ENCODE results near the gene OTUD5. TPM values are rescaled to one million over a fixed set of nuclear protein-coding genes. Genes with fewer than 3 reads are reported as not detected.

Gene OTUD5
- total and polyA plus RNA-seq, 2 experiments from 2014 or later, result 27.0 to 43.4 TPM

GRCh38 chrX:48902135-48902534 lies 55.3 kb downstream of the OTUD5 start:
- Histone ChIP-seq H3K36me3 (ENCODE audit: low read depth) (no peaks in the 10 kb centered on the region), H3F3A (ENCODE audit: insufficient read depth) (no peaks in the 10 kb centered on the region), H3K27ac (no peak overlapping the region), H3K9me3 (ENCODE audit: low read depth) (no peaks in the 10 kb centered on the region), H4K20me1 (ENCODE audit: insufficient read depth) (no peaks in the 10 kb centered on the region), H3K4me2 (ENCODE audit: unreplicated experiment) (no peak overlapping the region), H3K4me3 (no peak overlapping the region), H3K27me3 (replicated peaks; ENCODE audit: insufficient read depth) (no peaks in the 10 kb centered on the region), H3K9me2 (ENCODE audit: insufficient read depth) (no peaks in the 10 kb centered on the region), H3K4me1 (ENCODE audit: insufficient read depth) (0 out of 2 replicates have a peak, but pooled peaks cover 4% of the 10 kb centered on the region), H2AFZ (no peak overlapping the region), H3K9ac (no peak overlapping the region), H3K79me2 (ENCODE audit: insufficient read depth) (peaks cover 23% of the 10 kb centered on the region)
- WGBS, 2 experiments (ENCODE audit: low coverage in 1 of 2, low lambda C conversion rate in 2 of 2, missing lambda C conversion rate in 2 of 2), result 91 to 99% methylated on average over 9 to 20 of the region's 20 CpGs
- in situ Hi-C loops (cut with MboI), result loop anchor here (25.0 kb wide), 1 partner anchor 240 kb away; no protein-coding TSS in a partner anchor
- TF ChIP-seq EZH2 (IDR thresholded peaks at IDR 0.05; ENCODE audit: insufficient read depth, poor library complexity, severe bottlenecking) (no peak), EZH2phosphoT487 (IDR thresholded peaks at IDR 0.05; ENCODE audit: insufficient read depth, low read depth) (no peak)
- no peak for DNase-seq

- Histone ChIP-seq H3F3A (ENCODE audit: insufficient read depth) (no peaks in the 10 kb centered on the region), H3K4me2 (ENCODE audit: unreplicated experiment) (no peak overlapping the region), H2AFZ (no peak overlapping the region), H3K79me2 (ENCODE audit: insufficient read depth) (peaks cover 31% of the 10 kb centered on the region), H3K9me3 (ENCODE audit: low read depth) (no peaks in the 10 kb centered on the region), H3K4me1 (ENCODE audit: insufficient read depth) (0 out of 2 replicates have a peak, but pooled peaks cover 4% of the 10 kb centered on the region), H3K9me2 (ENCODE audit: insufficient read depth) (no peaks in the 10 kb centered on the region), H3K27me3 (replicated peaks; ENCODE audit: insufficient read depth) (no peaks in the 10 kb centered on the region), H3K27ac (no peak overlapping the region), H4K20me1 (ENCODE audit: insufficient read depth) (no peaks in the 10 kb centered on the region), H3K4me3 (no peak overlapping the region), H3K9ac (no peak overlapping the region), H3K36me3 (ENCODE audit: low read depth) (no peaks in the 10 kb centered on the region)
- WGBS, 2 experiments (ENCODE audit: low coverage in 1 of 2, low lambda C conversion rate in 2 of 2, missing lambda C conversion rate in 2 of 2), result 95 to 100% methylated on average over 7 of the region's 7 CpGs
- in situ Hi-C loops (cut with MboI), result loop anchor here (25.0 kb wide), 1 partner anchor 239 kb away; no protein-coding TSS in a partner anchor
- DNase-seq, result no peak
- no peak for TF ChIP-seq EZH2phosphoT487 (IDR thresholded peaks at IDR 0.05; ENCODE audit: insufficient read depth, low read depth)
- TF ChIP-seq EZH2 (IDR thresholded peaks at IDR 0.05; ENCODE audit: insufficient read depth, poor library complexity, severe bottlenecking), result no peak
Observed at GRCh38 chrX:48901069-48901468, 56.3 kb downstream of the OTUD5 start.

GRCh38 chrX:48899078-48899410 lies 58.4 kb downstream of the OTUD5 start:
- Histone ChIP-seq H3K27me3 (replicated peaks; ENCODE audit: insufficient read depth) (no peaks in the 10 kb centered on the region), H3K4me3 (peak overlapping the region; percentile 79; the same call in 1 of the 2 replicates), H3K9me2 (ENCODE audit: insufficient read depth) (no peaks in the 10 kb centered on the region), H3K27ac (peak overlapping the region; percentile 90; the same call in 1 of the 2 replicates), H3K79me2 (ENCODE audit: insufficient read depth) (peaks cover 44% of the 10 kb centered on the region), H3K36me3 (ENCODE audit: low read depth) (no peaks in the 10 kb centered on the region), H3K4me2 (ENCODE audit: unreplicated experiment) (peak overlapping the region; percentile 42), H3K9ac (no peak overlapping the region), H3K9me3 (ENCODE audit: low read depth) (no peaks in the 10 kb centered on the region), H3K4me1 (ENCODE audit: insufficient read depth) (0 out of 2 replicates have a peak, but pooled peaks cover 4% of the 10 kb centered on the region), H4K20me1 (ENCODE audit: insufficient read depth) (no peaks in the 10 kb centered on the region), H2AFZ (no peak overlapping the region), H3F3A (ENCODE audit: insufficient read depth) (no peaks in the 10 kb centered on the region)
- no peak for TF ChIP-seq EZH2phosphoT487 (IDR thresholded peaks at IDR 0.05; ENCODE audit: insufficient read depth, low read depth)
- no peak for TF ChIP-seq EZH2 (IDR thresholded peaks at IDR 0.05; ENCODE audit: insufficient read depth, poor library complexity, severe bottlenecking)
- no peak for DNase-seq
- in situ Hi-C loops (cut with MboI), result no loop called here
- 75 to 81% methylated on average over 7 of the region's 8 CpGs for WGBS, 2 experiments (ENCODE audit: low coverage in 1 of 2, low lambda C conversion rate in 2 of 2, missing lambda C conversion rate in 2 of 2)

GRCh38 chrX:48897625-48898306 lies 59.6 kb downstream of the OTUD5 start, which contains the start of the genes PQBP1 and TIMM17B:
PQBP1 (plus strand) TSS chrX:48897930; CDS start chrX:48898510, 580 bp downstream.
TIMM17B (minus strand) TSS chrX:48897768; CDS start chrX:48897749, 19 bp downstream.
- H3K27me3 ChIP-seq (replicated peaks; ENCODE audit: insufficient read depth), result no peaks in the 10 kb centered on the region
- H3K79me2 ChIP-seq (ENCODE audit: insufficient read depth), result peaks cover 44% of the 10 kb centered on the region
- WGBS, 2 experiments (ENCODE audit: low coverage in 1 of 2, low lambda C conversion rate in 2 of 2, missing lambda C conversion rate in 2 of 2), result 1 to 2% methylated on average over 15 to 33 of the region's 49 CpGs
- peak within 1 kb of the TSS; percentile 91 for H3K4me2 ChIP-seq (ENCODE audit: unreplicated experiment)
- H3K9me2 ChIP-seq (ENCODE audit: insufficient read depth), result no peaks in the 10 kb centered on the region
- in situ Hi-C loops (cut with MboI), result no loop called here
- no peaks in the 10 kb centered on the region for H3F3A ChIP-seq (ENCODE audit: insufficient read depth)
- DNase-seq, result peak; percentile 95
- peak within 1 kb of the TSS; percentile 94 for H3K9ac ChIP-seq
- H3K9me3 ChIP-seq (ENCODE audit: low read depth), result no peaks in the 10 kb centered on the region
- no peaks in the 10 kb centered on the region for H4K20me1 ChIP-seq (ENCODE audit: insufficient read depth)
- no peak for TF ChIP-seq EZH2phosphoT487 (IDR thresholded peaks at IDR 0.05; ENCODE audit: insufficient read depth, low read depth)
- no peak for TF ChIP-seq EZH2 (IDR thresholded peaks at IDR 0.05; ENCODE audit: insufficient read depth, poor library complexity, severe bottlenecking)
- peak within 1 kb of the TSS; percentile 90 for H3K27ac ChIP-seq
- H3K36me3 ChIP-seq (ENCODE audit: low read depth), result no peaks in the 10 kb centered on the region
- H3K4me1 ChIP-seq (ENCODE audit: insufficient read depth), result 0 out of 2 replicates have a peak, but pooled peaks cover 4% of the 10 kb centered on the region
- peak within 1 kb of the TSS; percentile 88 for H2AFZ ChIP-seq
- H3K4me3 ChIP-seq, result peak within 1 kb of the TSS; percentile 79

Data from GM23248 (cell line).